Natural killer cell (primary cell): Measurements from ENCODE around the gene ABCC12. TPM values are rescaled to one million over a fixed set of nuclear protein-coding genes. Genes with fewer than 3 reads are reported as not detected.

Experiments
- ATAC-seq, 3 donors: fragments of 150-1000 bp in 2 of 3; fragments of 200-7000 bp in 1 of 3; cut with Tn5 transposase; 1 replicate in 1 of 3; 2 replicates in 2 of 3; pipeline ENCODE4 v1.10.0; 2021; ENCODE audit warnings: mild to moderate bottlenecking in 2 of 3, moderate library complexity in 2 of 3
- DNase-seq, 2 donors: peaks; one replicate each; pipeline versions ENCODE4 v3.0.0 to v3.0.0-alpha.2; 2013 to 2021; ENCODE audit warnings: mixed read lengths in 1 of 2
- H3K27ac ChIP-seq: one replicate; pipeline ENCODE4 v1.5.1; 2013; ENCODE audit warnings: mild to moderate bottlenecking, low read length
- H3K27me3 ChIP-seq: one replicate; pipeline ENCODE4 v1.6.1; 2013; ENCODE audit warnings: low read length; ENCODE audit not compliant: control insufficient read depth, insufficient read depth
- H3K36me3 ChIP-seq: one replicate; pipeline ENCODE4 v1.6.1; 2013; ENCODE audit warnings: low read length; ENCODE audit not compliant: control insufficient read depth, insufficient read depth
- H3K4me1 ChIP-seq: one replicate; pipeline ENCODE4 v1.6.1; 2013; ENCODE audit warnings: low read length; ENCODE audit not compliant: control insufficient read depth, insufficient read depth
- H3K4me3 ChIP-seq: one replicate; pipeline ENCODE4 v1.5.1; 2013; ENCODE audit warnings: low read length
- H3K9me3 ChIP-seq: one replicate; pipeline ENCODE4 v1.6.1; 2013; ENCODE audit warnings: low read length; ENCODE audit not compliant: control insufficient read depth, insufficient read depth
- H3K27ac Mint-ChIP-seq, 2 donors: one replicate each; pipeline ENCODE4 v1.8.0; 2022; ENCODE audit warnings: mild to moderate bottlenecking in 2 of 2, mixed read lengths in 2 of 2, moderate library complexity in 1 of 2
- H3K27me3 Mint-ChIP-seq, 2 donors: one replicate each; pipeline ENCODE4 v1.8.0; 2022; ENCODE audit warnings: low read depth in 2 of 2, mixed read lengths in 2 of 2
- H3K36me3 Mint-ChIP-seq: one replicate; pipeline ENCODE4 v1.8.0; 2022; ENCODE audit warnings: mixed read lengths
- H3K4me1 Mint-ChIP-seq, 2 donors: one replicate each; pipeline ENCODE4 v1.8.0; 2022; ENCODE audit warnings: mixed read lengths in 2 of 2
- H3K4me3 Mint-ChIP-seq: one replicate; pipeline ENCODE4 v1.8.0; 2022; ENCODE audit warnings: mild to moderate bottlenecking, moderate library complexity, mixed read lengths
- H3K9me3 Mint-ChIP-seq, 2 donors: one replicate each; pipeline ENCODE4 v1.8.0; 2022; ENCODE audit warnings: mixed read lengths in 2 of 2
- WGBS: methylation state at CpG from one replicate; pipeline ENCODE4 v1.1.7; 2013; ENCODE audit warnings: missing lambda C conversion rate; ENCODE audit not compliant: insufficient coverage; 5-methylcytosine and 5-hydroxymethylcytosine counted together
- intact Hi-C: fragments of 100-400 bp; cut with micrococcal nuclease; formaldehyde crosslinking; loops from one replicate; pipeline ENCODE4 v1.14.2; 2022
- total RNA-seq, 4 donors: library from RNA; stranded (reverse); fragments of 120-200 nt in 1 of 4; gene quantifications; one replicate each; pipeline versions ENCODE4 v1.2.3 to v1.2.4, GENCODE V29; 2013 to 2022
- TF ChIP-seq, protein P1 (sequence below): fragments of 200-600 bp; IDR thresholded peaks from one replicate; pipeline ENCODE4 v1.8.0; 2022; ENCODE audit warnings: antibody characterized with exemption

Gene ABCC12
- total RNA-seq, 3 donors from 2014 or later (not counting 1 experiment from before 2014, with no cell fraction given) = not detected

DNA sequence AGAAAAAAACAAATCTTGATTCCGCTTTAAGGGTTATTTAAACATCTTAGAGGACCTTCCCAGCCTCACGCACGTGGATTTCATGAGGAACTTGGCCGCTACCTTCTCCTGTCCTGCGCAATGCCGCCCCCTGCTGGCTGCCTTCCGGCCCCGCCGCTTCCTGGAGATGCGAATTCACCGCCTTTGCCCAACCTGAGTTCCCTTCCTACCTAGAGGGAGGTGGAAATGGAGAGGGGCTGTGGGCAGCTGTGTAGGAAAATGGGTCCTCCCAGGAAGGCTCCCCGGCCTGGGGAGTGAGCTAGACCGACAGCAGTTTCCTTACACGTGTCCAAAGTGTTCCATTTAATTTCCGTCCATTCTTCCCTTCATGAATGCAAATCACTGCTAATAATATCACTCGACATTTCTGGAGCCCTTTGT is 1.0 kb upstream of the ABCC12 start:
- 14% methylated on average over 13 of the region's 16 CpGs for WGBS
- H3K27ac ChIP-seq = no peak overlapping the region
- no peaks in the 10 kb centered on the region for H3K9me3 Mint-ChIP-seq
- H3K36me3 Mint-ChIP-seq = no peaks in the 10 kb centered on the region
- H3K4me3 Mint-ChIP-seq = no peak overlapping the region
- no peaks in the 10 kb centered on the region for H3K36me3 ChIP-seq
- H3K27me3 ChIP-seq = peaks cover 5% of the 10 kb centered on the region
- H3K9me3 ChIP-seq = no peaks in the 10 kb centered on the region
- ATAC-seq (peak; percentile 47 to 78 (median 71)), DNase-seq (peak; percentile 70 to 83)
- peaks cover 12 to 38% of the 10 kb centered on the region in 2 donors for H3K27me3 Mint-ChIP-seq
- no peak overlapping the region for H3K27ac Mint-ChIP-seq
- no peak overlapping the region for H3K4me3 ChIP-seq
- no peaks in the 10 kb centered on the region for H3K4me1 Mint-ChIP-seq
- H3K4me1 ChIP-seq = peaks cover 6% of the 10 kb centered on the region
- intact Hi-C loops = loop anchor here (1.0 to 2.0 kb wide), 2 partner anchors 1015 to 1120 kb away; no protein-coding TSS in a partner anchor
- TF ChIP-seq, protein P1, sequence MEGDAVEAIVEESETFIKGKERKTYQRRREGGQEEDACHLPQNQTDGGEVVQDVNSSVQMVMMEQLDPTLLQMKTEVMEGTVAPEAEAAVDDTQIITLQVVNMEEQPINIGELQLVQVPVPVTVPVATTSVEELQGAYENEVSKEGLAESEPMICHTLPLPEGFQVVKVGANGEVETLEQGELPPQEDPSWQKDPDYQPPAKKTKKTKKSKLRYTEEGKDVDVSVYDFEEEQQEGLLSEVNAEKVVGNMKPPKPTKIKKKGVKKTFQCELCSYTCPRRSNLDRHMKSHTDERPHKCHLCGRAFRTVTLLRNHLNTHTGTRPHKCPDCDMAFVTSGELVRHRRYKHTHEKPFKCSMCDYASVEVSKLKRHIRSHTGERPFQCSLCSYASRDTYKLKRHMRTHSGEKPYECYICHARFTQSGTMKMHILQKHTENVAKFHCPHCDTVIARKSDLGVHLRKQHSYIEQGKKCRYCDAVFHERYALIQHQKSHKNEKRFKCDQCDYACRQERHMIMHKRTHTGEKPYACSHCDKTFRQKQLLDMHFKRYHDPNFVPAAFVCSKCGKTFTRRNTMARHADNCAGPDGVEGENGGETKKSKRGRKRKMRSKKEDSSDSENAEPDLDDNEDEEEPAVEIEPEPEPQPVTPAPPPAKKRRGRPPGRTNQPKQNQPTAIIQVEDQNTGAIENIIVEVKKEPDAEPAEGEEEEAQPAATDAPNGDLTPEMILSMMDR = peak; percentile 87

DNA sequence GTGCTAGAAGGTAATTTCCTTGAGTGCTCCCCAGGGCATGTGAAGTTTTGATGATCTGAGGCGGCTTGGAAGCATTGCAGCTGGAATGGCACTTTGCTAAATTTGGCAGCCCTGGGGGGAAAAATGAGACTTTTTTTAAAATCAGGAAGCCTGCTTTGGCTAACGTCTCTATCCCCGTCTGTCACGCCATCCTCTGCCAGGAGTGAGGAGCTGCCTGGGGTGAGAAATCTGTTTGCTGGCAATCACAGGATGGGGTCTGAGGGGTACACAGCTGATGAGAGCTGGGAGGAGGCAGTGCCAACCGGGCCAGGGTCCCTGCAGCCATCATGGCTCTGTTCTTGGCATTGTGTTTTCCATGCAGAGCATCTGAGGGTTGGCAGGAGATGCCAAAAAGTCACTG is 2.0 kb downstream of the ABCC12 start:
- peaks cover 5% of the 10 kb centered on the region for H3K27me3 ChIP-seq
- H3K4me3 ChIP-seq = no peak overlapping the region
- H3K9me3 ChIP-seq = no peaks in the 10 kb centered on the region
- no peaks in the 10 kb centered on the region for H3K36me3 Mint-ChIP-seq
- intact Hi-C loops = no loop called here
- no peak overlapping the region for H3K4me3 Mint-ChIP-seq
- no peaks in the 10 kb centered on the region for H3K9me3 Mint-ChIP-seq
- TF ChIP-seq, protein P1 = no peak
- H3K4me1 ChIP-seq = peaks cover 6% of the 10 kb centered on the region
- DNase-seq = no peak
- WGBS = 76% methylated on average over 5 of the region's 5 CpGs
- no peak overlapping the region for H3K27ac ChIP-seq
- H3K4me1 Mint-ChIP-seq = no peaks in the 10 kb centered on the region
- ATAC-seq = no peak
- H3K27ac Mint-ChIP-seq = no peak overlapping the region
- H3K36me3 ChIP-seq = no peaks in the 10 kb centered on the region
- peaks cover 18 to 45% of the 10 kb centered on the region in 2 donors for H3K27me3 Mint-ChIP-seq

DNA sequence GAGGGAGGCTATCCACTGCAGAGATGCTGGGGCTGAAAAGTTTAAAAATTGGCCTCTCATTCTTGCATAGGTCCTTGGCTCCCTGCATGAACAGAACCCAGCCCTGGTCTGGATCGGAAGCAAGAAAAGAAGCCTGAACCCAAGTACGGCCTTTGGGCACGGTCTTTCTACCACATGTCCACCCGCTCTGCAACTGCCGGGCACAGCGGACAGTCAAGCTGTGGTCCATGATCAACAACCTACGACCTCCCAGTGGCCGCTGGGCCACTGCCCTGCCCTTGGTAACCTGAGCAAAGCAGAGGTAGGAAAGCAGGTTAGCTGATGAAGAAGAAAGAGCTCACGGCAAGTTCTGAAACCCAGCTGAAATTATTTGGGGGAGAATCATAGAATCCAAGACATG is 3.6 kb downstream of the ABCC12 start:
- ATAC-seq = no peak
- TF ChIP-seq, protein P1 = no peak
- Histone ChIP-seq H3K36me3 (no peaks in the 10 kb centered on the region), H3K4me3 (no peak overlapping the region), H3K27ac (no peak overlapping the region), H3K27me3 (peaks cover 5% of the 10 kb centered on the region), H3K4me1 (peaks cover 6% of the 10 kb centered on the region), H3K9me3 (no peaks in the 10 kb centered on the region)
- Mint-ChIP-seq H3K9me3 (no peaks in the 10 kb centered on the region), H3K27ac (no peak overlapping the region), H3K27me3 (peaks cover 18 to 49% of the 10 kb centered on the region in 2 donors), H3K36me3 (no peaks in the 10 kb centered on the region), H3K4me3 (no peak overlapping the region), H3K4me1 (no peaks in the 10 kb centered on the region)
- intact Hi-C loops = no loop called here
- no peak for DNase-seq
- WGBS = 91% methylated on average over 9 of the region's 9 CpGs

DNA sequence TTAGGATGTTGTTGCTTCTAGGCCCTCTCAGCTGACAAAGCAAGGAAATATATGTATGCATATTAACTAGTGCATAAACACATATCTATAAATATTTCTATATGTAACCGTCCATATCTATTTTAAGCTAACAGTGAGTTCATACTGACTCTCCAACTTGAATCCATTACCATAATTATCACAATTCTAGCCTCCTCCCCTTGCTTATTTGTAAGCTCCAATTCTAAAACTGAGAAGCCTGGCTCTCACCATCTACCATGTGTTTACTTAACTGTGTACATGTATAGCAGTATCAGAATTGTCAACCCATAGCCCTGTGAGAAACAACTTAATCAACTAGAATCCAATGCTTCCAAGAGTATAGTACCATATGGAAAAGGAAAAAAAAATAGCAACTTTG is 5.1 kb downstream of the ABCC12 start:
- WGBS = 69% methylated on average over 1 of the region's 1 CpG
- no peak for DNase-seq
- Histone ChIP-seq H3K4me3 (no peak overlapping the region), H3K4me1 (no peaks in the 10 kb centered on the region), H3K27ac (no peak overlapping the region), H3K9me3 (no peaks in the 10 kb centered on the region), H3K36me3 (no peaks in the 10 kb centered on the region), H3K27me3 (no peaks in the 10 kb centered on the region)
- intact Hi-C loops = no loop called here
- H3K27me3 Mint-ChIP-seq = peaks cover 19 to 44% of the 10 kb centered on the region in 2 donors
- no peak overlapping the region for H3K27ac Mint-ChIP-seq
- H3K4me1 Mint-ChIP-seq = no peaks in the 10 kb centered on the region
- ATAC-seq = no peak
- TF ChIP-seq, protein P1 = no peak
- no peaks in the 10 kb centered on the region for H3K36me3 Mint-ChIP-seq
- no peaks in the 10 kb centered on the region for H3K9me3 Mint-ChIP-seq
- no peak overlapping the region for H3K4me3 Mint-ChIP-seq
